ENCODE data around the gene SERTM2.

DNA sequence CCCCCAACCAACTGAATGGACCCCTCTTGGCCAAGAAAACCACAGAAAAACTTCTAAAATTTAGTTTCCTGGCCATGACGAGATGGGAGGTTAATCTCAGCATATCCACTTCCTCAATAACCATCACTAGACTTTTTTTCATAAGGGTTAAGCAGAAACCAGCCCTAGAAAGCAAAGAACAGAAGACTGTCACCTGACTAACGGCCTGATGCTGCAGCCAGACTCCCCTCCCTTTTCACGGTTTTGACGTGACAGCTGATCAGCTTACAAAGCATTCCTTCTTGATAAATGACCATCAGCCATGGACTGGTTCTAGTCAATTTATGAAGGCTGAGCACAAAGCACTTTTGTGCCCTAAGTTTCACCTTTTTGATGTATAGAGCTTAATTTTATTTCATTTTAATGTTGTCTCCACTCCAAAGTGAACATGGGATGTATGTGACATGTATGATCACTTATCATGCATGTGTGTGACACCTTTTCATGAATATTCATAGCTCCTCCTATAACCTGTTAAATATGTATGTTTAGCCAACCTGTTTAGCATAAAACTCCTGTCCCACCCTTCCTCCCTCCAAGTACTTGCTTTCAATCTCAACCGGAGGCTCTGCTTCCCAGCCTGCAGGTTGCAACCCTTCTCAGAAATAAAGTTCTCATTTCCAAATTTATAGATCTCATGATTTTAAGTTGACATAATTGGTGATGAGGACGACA lies 56.3 kb downstream of the SERTM2 start:
- no peak for TF ChIP-seq CTCF (IDR thresholded peaks at IDR 0.05 in 2 of 3, conservative IDR thresholded peaks at IDR 0.05 in 1 of 3; ENCODE audit: borderline replicate concordance in 1 of 3, insufficient read depth in 1 of 3, low read depth in 2 of 3, low read length in 2 of 3)
- no peak for TF ChIP-seq SP1 (IDR thresholded peaks at IDR 0.05; ENCODE audit: low read depth)
- TF ChIP-seq POLR2A (IDR thresholded peaks at IDR 0.05; ENCODE audit: borderline replicate concordance, extremely low read depth, insufficient read depth, insufficient read length): no peak
- TF ChIP-seq, protein P1, sequence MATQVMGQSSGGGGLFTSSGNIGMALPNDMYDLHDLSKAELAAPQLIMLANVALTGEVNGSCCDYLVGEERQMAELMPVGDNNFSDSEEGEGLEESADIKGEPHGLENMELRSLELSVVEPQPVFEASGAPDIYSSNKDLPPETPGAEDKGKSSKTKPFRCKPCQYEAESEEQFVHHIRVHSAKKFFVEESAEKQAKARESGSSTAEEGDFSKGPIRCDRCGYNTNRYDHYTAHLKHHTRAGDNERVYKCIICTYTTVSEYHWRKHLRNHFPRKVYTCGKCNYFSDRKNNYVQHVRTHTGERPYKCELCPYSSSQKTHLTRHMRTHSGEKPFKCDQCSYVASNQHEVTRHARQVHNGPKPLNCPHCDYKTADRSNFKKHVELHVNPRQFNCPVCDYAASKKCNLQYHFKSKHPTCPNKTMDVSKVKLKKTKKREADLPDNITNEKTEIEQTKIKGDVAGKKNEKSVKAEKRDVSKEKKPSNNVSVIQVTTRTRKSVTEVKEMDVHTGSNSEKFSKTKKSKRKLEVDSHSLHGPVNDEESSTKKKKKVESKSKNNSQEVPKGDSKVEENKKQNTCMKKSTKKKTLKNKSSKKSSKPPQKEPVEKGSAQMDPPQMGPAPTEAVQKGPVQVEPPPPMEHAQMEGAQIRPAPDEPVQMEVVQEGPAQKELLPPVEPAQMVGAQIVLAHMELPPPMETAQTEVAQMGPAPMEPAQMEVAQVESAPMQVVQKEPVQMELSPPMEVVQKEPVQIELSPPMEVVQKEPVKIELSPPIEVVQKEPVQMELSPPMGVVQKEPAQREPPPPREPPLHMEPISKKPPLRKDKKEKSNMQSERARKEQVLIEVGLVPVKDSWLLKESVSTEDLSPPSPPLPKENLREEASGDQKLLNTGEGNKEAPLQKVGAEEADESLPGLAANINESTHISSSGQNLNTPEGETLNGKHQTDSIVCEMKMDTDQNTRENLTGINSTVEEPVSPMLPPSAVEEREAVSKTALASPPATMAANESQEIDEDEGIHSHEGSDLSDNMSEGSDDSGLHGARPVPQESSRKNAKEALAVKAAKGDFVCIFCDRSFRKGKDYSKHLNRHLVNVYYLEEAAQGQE (IDR thresholded peaks at IDR 0.05; ENCODE audit: low read depth): no peak
- no peak for TF ChIP-seq EZH2 (IDR thresholded peaks at IDR 0.05)
- no peak for TF ChIP-seq SIN3A (IDR thresholded peaks at IDR 0.05; ENCODE audit: low read depth)
- no peak for TF ChIP-seq CEBPB (IDR thresholded peaks at IDR 0.05; ENCODE audit: low read depth)
- TF ChIP-seq, protein P2, sequence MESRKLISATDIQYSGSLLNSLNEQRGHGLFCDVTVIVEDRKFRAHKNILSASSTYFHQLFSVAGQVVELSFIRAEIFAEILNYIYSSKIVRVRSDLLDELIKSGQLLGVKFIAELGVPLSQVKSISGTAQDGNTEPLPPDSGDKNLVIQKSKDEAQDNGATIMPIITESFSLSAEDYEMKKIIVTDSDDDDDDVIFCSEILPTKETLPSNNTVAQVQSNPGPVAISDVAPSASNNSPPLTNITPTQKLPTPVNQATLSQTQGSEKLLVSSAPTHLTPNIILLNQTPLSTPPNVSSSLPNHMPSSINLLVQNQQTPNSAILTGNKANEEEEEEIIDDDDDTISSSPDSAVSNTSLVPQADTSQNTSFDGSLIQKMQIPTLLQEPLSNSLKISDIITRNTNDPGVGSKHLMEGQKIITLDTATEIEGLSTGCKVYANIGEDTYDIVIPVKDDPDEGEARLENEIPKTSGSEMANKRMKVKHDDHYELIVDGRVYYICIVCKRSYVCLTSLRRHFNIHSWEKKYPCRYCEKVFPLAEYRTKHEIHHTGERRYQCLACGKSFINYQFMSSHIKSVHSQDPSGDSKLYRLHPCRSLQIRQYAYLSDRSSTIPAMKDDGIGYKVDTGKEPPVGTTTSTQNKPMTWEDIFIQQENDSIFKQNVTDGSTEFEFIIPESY (IDR thresholded peaks at IDR 0.05; ENCODE audit: extremely low read depth, insufficient replicate concordance, low read length): no peak
- no peak for TF ChIP-seq CBX3 (IDR thresholded peaks at IDR 0.05; ENCODE audit: low read depth)
- TF ChIP-seq ZNF274 (IDR thresholded peaks at IDR 0.05; ENCODE audit: low read depth, low read length): no peak

All from HCT116 (cell line).